ENCODE measurements around the gene NXT1.

The NXT1 gene

DNA sequence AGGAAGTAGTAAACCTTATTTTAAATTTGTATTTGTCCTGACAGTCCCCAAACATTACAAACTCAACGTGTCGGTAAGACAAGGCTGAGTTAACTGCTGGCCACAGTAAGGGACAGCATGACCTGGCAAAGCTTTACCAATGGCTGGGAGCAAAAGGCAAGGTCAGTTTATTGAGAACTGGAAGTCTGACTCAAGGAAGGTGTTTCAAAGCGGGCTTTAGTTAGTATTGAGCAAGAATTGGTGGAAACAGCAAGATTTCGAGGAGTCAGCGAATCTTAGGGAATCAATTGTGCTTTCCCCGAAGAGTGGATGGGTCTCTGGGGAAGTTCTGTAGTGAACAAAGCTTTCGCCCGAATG lies 10.5 kb downstream of the NXT1 start:
- no peak for DNase-seq (ENCODE audit: low read depth, low spot score)

DNA sequence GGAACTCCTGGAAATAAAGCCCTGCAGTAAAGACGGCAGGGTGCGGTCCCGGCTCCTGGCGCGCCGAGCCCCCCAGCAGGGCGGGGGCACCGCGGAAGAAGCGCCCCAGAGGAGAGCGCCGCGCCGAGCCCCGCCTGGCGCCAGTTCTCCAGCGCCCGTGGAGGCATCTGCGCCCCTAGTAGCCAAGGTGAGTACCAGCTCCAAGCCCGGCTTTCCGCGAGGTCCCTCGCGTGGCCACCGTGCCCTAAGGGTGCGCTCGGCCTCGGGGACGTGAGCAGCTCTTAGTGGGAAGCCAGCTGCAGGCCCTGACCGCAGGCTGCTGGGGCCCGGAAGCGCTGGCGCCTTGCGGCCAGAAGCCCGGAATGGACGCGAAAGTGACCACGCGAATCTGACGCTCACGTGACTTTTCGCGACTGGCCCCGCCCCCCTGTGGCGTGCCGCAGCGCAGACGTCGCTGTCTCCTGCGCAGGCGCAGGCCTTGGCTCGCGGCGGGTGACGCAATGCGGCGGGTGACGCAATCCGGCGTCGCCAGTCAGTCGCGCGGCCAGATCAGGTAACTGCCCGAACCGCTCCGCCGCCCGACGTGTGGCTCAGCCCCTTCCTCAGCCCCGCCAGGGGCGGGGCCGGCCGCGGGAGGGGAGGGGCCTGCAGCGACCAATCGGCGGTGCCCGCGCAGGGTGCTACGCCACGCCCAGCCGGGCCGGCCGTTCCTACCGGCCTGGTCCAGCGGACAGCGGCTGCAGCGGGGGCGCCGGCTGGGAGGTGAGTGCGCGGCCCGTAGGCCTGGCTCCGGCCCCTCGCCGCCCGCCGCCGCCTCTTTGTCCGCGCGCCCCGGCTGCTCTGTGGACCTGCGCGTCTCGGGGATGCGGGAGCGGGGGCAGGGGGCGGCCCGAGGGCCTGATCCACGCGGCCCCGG lies 11.1 kb downstream of the NXT1 start, which contains the start of gene GZF1:
TSS of gene GZF1 (plus strand) at position 707 of the 916 bp plus-strand sequence. CDS start 2,202 bp downstream, outside the sequence.
- peak; percentile 95 for DNase-seq (ENCODE audit: low read depth, low spot score)

DNA sequence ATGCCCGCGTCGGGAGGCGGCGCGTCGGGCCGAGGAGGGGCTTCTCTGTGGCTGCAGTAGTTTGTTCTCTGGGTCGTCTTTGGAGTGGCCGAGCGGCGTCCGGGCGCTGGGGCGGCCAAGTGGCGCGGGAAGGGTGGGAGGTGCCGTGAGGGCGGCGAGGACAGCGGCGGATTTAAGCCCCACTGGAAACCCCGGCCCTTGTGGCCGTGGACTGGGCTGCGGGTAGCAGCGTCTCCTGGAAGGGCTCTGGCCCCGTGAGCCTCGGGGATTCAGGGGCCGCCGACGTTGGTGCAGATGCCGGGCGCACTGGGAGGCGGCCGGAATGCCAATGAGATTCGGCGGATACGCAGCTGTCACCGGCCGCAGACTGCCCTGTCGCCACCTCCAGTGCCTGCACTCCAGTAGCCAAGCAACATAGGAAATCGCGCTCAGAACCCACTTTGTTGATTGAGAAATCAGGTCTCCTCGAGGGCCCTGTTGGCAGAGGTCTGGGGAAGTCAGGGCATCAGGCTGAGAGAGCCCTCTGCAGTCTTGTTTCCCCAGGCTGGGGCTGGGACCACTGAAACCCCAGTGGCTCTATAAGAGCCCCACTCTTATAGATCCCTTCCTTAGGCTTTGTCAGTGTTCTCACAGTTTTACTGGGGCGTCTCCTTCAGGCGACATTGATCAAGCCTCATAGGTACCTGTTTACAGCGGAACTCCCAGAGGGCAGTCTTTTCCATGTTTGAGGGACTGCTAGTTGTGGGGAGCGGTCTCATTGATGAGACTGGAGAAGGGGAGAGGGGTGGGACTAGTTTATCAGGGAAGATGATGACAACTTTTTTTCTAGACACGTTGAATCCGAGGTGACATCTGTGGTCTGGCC lies 12.0 kb downstream of the NXT1 start:
- no peak for DNase-seq (ENCODE audit: low read depth, low spot score)

DNA sequence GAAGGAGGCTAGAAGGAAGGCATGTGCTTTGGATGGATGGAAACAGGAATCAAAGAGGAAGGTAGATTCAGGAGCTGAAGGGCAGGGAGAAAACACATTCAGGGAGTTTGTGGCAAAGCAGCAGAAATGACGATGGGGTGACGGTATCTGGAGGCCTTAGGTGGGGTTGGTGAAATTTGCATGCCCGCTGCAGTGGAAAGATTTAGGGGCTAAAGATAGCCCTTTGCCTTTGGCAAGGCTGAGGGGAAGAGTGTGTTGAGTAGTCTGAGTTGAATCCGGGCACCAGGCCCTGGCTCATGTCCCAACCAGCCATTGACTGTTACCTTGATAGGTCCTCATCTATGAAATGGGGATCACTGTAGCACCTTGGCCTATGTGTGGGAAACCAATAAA lies 12.7 kb downstream of the NXT1 start:
- no peak for DNase-seq (ENCODE audit: low read depth, low spot score)

DNA sequence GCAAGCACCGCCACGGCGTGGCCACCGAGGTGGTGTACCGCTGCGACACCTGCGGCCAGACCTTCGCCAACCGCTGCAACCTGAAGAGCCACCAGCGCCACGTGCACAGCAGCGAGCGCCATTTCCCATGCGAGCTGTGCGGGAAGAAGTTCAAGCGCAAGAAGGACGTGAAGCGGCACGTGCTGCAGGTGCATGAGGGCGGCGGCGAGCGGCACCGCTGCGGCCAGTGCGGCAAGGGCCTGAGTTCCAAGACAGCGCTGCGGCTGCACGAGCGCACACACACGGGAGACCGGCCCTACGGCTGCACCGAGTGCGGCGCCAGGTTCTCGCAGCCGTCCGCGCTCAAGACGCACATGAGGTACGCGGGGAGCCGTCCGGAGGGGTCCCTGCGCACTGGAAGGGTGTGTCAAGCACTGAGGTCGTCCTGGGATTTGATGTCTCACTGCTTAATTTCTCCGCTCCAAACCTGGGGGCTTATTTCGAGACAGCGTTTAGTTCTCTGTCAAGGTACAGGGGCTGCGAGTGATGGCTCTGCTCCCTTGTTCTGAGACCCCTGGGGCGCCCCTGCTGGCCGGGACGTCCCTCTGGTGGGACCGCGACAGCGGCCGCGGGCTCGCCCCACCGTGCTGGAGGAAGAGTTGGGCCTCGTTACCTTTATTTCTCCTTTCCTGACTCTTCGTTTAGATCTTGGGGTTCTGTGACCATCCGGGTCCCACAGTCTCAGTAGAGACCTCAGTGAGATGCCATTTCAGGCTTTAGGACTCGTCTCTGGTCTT lies 15.0 kb downstream of the NXT1 start:
- DNase-seq (ENCODE audit: low read depth, low spot score): no peak

DNA sequence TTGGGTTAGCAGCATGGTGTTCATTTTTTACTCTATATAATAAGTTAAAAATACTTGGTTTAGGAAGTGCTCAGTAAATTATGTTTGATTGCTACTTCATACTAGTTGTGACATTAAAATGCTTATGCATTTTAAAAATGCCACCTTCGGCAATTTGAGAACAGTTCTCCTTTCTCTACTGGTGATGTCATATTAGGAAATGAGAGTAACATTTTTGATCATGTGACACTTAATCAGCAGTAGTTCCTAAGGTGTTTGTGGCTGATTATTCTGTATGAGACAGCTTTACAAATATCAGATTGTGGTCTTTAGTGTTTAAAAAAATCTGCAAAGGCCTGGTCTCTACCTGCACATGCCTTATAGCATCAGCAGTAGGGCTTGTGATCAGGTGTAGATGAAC lies 15.8 kb downstream of the NXT1 start:
- DNase-seq (ENCODE audit: low read depth, low spot score): no peak

DNA sequence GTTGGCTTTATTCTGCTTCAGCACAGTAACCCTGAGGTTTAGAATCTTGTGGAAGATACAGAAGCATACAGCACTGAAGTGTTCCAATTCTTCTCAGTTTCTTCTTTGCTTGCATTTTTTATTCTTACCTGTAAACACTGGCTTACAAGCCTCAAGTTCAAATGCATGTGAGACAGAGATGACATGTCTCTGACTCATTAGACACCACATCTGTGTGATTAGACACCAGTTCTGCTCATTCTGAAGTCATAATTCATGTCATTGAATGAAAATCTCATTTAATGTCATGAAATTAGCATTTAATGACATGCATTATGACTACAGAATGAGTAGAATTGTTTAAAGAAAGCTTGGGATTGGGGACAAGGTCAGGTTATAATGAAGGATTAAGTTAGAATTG lies 17.2 kb downstream of the NXT1 start:
- no peak for DNase-seq (ENCODE audit: low read depth, low spot score)

DNA sequence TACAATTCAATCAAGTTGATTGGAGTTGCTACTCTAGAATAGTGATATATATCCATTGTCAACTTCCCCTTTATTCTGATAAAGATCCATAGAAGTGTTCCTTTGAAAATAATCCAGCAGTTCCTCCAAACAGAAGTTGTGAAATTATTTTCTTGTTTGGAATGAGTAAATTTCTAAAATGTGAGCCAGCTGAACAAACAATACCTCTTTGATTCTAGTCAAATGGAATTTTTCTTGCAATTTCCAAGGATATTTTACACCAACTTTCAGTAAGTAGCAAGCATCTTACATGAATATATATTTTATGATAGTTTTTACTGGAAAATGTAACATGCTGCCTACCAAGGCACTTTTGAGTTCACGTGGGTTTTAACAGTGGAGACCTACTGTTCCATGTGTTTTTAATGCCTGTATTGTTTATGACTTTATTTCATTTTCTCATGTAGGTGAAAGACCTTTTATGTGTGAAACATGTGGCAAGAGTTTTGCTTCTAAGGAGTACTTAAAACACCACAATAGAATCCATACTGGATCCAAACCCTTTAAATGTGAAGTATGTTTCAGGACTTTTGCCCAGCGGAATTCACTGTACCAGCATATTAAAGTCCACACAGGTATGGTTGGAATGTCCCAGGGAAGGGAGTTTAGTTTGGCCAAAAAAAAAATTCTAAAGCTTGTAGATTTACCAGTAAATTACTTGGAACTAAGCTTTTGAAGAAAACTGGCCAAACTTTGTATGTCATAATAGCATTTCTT lies 17.9 kb downstream of the NXT1 start:
- no peak for DNase-seq (ENCODE audit: low read depth, low spot score)

DNA sequence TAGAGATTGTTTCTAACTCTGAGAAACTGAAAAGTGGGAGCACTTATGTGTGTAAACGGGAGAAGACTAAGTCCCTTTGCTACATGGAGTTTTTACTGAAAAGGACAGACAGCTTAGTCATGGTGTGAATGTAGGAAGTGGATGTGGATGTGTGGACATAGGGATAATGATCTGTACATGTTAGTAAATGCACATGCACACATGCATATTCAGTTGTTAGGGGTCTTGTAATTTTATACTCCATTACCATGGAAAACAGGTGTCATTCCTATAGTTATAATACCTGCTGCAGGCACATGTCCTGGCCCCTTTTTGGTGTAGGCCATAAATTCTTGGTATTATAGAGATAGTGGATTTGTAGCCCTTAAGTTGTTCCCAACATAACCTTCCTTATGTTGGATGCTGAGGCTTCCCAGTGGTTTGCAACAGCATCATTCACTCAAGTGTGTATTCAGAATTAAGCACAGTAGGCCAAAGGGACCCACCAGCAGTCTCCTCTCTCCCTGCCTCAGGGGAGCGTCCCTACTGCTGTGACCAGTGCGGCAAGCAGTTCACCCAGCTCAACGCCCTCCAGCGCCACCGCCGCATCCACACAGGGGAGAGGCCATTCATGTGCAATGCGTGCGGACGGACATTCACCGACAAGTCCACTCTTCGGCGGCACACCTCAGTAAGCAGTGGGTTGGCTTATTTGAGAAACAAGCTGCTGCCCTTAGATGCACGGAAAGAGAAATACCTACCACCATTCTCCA lies 18.7 kb downstream of the NXT1 start:
- DNase-seq (ENCODE audit: low read depth, low spot score): no peak

DNA sequence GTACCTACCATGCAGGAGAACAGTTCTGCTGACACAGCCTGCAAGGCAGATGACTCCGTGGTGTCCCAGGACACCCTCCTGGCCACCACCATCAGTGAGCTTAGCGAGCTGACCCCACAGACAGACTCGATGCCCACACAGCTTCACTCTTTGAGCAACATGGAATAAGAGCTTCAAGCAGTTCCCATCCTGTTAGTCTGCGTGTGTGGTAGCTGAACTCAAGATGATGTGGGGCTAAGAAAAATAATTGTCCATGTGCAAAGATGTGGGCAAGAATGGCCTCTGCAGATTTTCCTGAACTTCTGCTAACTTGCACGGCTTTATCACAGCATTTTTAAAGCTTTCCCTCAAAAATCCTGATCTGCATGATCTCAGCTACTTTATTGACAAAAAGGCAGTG lies 19.7 kb downstream of the NXT1 start:
- no peak for DNase-seq (ENCODE audit: low read depth, low spot score)

DNA sequence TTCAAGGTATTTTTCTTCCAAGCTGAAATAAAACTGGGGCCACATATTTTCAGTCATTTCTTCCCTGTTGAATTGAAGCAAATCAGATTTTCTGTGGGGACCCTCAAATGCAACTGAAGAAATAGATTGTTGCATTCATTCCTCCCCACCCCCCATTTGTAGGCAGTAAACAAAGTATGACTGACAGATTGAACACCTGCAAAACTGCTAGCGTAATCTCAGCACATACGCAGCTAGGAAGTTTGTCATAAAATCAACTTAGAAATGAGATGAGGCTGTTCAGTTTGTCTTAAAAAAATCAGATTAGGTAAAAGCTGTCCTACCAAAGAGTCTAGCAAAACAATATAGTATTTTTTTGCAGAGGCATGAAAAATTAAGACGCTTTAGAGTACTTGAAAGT lies 20.3 kb downstream of the NXT1 start:
- no peak for DNase-seq (ENCODE audit: low read depth, low spot score)

DNA sequence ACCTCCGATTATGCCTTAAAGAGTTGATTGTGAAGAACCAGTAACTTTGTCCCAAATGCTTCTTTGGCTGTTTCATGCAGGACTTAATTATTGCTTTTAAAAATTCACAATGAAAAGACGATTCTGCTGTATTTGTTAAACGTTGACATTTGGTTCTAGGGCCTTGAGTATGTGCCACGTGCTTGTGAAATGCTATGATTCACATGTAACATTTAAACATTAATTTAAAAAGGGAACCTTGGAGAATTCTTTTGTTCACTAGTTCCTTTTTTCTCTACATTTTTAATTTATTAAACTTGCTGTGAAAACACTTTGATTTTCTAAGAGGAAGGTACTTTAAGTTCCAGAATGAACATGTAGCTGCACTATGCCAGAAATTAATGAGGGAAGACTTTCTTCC lies 20.9 kb downstream of the NXT1 start:
- no peak for DNase-seq (ENCODE audit: low read depth, low spot score)

DNA sequence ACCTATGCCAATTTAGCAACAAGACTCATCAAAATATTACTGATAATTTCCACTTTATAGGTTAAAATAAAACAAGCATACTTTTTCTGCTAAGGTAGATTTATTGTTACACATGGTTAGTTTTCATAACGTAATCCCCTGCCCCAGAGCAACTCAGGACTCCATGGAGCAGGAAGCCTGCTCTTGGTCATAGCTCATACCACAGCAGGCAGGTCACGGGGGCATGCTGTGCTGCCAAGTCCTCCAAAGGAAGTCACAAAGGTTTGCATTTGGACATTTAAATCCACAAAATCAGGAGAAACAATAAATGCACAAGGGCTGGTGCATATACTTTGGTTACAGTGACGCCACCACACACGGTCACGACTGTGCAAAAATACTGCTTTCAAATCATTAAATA lies 23.9 kb downstream of the NXT1 start:
- DNase-seq (ENCODE audit: low read depth, low spot score): no peak

DNA sequence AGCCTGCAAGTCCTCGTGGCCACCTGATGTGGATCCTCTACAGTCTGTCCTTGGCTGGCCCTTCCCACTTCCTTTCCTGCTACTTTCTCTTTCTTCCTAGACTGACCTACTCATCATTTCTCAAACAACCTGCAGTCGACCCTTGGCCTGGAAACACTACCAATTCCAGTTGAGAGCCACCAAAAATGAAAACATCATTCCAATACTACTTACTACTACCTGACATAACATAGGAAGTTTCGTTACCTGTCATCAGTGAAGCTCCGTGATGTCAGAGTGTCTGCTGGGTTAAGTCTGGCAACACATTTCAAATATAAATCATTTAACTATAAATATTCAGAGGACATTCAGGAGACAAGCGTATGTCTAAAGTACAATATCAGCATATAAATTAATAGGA lies 25.2 kb downstream of the NXT1 start:
- no peak for DNase-seq (ENCODE audit: low read depth, low spot score)

DNA sequence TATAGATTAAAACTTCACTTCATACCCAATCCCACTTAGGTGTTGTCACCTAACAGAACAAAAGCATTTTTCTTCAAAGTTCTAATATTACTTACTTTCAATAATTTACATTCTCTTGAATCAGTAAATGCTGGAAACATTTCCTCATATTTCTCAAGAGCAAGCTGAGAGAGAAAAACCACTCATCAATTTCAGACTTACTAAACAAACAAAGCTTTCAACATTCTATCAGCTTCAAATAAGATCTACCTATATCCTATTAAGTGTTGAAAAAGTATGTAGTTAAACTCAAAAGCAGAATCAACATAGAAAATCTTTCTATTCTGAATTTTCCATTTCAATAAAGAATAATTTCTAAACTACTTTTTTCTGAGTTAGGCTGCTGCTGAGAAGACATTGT lies 29.2 kb downstream of the NXT1 start:
- DNase-seq (ENCODE audit: low read depth, low spot score): no peak

DNA sequence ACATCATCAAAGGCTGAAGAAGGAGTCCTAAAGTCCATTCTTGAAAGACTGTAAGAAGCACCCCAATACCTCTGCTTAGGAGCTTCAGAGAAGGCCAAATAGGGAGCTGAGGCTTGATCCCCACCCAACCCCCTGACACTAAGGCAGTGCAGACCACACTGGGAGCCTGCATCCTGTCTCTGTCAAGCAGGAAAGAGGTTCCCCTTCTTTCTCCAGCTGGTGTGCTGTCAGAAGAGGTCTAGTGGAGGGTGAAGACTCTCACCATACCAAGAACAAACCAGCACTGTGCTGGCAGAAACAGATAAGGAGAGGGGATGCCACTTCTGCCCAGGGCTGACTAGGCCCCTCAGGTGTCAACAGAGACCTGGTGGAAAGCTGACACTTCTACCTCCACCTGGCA lies 31.3 kb downstream of the NXT1 start:
- DNase-seq (ENCODE audit: low read depth, low spot score): no peak

DNA sequence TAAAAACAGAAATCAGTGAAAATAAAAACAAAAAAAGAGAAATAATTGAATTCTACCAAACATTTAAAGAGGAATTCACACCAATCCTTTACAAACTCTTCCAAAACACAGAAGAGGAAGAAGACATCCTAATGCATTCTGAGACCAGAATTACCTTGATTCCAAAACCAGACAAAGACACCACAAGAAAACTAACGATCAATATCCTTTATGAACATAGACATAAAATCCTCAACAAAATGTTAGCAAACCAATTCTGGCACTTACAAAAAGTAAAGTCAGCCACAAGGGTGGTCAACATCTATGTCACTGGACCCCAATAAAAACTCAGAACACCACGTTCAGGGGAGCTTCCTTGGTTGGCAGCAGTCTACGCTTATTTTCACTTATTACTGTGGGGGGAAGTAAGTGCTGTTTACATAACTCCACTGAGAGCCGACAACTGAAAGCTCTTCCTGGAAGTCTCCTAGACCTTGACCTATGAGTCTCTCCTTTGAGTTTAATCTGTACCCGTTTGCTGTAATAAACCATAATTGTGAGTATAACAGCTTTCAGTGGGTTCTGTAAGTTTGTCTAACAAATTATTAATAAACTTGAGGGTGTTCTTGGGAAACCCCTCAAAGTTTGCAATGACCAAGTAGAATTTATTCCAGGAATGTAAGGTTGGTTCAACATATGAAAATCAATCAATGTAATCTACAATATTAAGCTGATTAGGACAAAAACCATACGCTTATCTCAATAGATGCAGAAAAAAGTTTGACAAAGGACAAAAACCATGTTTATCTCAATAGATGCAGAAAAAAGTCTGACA lies 35.9 kb downstream of the NXT1 start:
- DNase-seq (ENCODE audit: low read depth, low spot score): no peak

DNA sequence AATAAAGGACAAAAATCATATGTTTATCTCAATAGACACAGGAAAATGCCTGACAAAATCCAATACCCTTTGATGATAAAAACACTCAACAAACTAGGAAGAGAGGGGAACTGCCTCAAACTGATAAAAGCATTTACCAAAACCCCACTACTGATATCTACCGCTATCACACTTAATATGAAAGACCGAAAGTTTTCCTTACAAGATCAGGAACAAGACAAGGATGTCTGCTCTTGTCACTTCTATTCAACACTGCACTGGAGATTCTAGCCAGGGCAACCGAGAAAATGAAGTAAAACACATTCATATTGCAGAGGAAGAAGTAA lies 36.5 kb downstream of the NXT1 start:
- no peak for DNase-seq (ENCODE audit: low read depth, low spot score)

DNA sequence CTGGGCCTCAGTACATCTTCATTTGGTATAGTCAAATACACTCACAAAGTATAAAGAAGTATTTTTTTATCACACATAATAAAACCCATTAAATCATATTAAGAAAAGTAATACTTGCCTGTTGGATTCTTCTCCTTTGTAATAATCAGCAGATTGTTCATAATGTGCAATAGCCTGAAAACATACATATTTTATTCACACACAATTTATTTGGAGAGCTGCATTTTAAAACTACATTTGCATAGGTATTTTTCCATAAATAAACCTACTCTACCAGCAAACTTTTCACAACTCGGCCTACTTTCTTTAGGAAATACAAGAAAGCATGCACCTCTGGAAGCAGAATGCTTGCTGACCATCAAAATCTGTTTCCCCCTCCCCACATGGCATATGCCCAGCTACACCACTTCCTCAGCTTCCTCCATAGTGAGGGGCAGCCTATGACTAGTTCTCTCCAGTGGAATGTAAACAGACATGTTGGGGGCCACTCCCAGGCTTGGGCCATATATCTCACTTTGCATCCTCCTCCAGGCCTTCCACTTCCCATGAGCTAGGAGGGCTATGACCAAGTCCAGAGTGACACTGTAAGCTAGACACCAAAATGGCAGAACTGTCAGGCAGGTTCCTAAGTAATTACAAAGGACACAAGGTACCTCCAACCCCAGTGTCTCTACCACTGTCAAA lies 39.6 kb downstream of the NXT1 start:
- DNase-seq (ENCODE audit: low read depth, low spot score): no peak
